ENCODE results near the gene PABPC1L.

PABPC1L gene

DNA sequence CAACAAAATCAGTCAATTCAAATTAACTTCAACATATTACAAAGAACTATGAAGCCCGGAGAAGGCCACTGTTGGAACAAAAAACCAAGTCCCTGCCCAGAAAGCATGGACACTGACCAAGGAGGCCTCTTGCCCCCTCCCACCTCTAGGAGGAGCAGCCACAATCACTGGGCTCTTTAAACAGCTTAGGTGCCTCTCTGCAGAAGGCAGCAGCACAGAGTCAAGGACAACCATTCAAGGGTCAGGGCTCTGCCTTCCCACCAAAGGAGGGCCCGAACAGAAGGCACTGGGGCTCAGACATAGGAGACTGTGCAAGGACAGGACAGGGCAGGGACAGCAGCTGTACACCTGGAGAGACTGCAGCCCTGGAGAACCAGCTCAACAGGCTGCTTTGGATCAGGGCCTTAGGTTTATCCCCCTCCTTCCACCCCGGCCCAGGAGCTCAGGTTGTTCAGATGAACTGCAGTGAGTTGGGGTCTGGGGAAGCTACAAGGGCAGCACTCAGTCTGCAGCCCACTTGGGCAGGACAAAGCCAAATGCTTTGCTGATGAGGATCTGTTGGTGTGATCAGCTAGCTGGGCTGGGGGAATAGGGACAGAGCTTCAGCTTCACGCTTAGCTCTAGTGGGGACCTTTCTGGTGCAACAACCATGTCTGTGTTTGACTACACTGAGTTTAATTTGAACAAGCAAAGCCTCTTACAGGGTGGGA, 32.6 kb downstream of the PABPC1L start:
- no peak for DNase-seq (ENCODE audit: low read depth, low spot score)

GRCh38 chr20:44943828-44944227, 34.0 kb downstream of the PABPC1L start:
- no peak for DNase-seq (ENCODE audit: low read depth, low spot score)

DNA sequence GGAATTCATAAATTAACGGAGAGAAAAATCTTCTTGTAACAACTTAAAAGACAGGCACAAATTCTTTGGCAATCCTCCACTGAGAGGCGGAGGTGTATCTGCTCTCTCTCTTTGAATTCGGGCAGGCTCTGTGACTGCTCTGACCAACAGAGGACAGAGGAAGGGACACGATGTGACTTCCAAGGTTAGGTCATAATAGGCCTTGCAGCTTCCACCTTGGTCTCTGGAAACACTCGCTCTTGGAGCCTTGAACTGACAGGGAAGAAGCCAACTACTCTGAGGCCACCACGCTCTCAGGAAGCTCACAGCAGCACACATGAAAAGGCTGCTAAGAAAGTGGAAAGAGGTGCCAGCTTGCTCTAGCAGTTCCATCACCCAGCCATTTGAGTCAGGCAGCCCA, 35.4 kb downstream of the PABPC1L start:
- no peak for DNase-seq (ENCODE audit: low read depth, low spot score)

DNA sequence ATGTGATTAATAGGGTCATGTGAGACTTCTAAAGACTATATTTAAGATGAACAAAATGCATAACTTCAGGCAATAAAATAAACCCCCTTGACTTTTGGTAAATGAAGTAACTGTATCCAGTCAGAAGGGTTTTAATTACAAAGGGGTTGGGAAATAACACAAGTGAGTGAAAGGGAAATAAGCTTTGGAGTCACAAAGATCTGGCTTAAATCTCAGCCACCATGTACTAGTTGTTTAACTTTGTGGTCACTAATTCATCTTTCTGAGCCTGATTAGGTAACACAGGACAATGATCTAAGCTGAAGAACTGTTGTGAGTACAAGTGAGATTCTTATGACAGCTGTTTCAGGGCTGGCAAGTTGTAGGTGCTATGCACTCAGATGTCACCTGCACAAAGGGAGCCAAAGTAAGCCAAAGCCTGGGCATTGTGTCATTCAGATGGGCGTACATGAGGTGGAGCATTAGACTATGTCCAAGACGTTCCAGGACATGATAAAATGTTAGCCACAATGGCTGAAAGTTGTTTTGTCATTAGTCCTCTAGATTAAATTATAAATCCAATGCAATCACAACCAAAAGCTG, 36.5 kb downstream of the PABPC1L start:
- no peak for DNase-seq (ENCODE audit: low read depth, low spot score)

- no peak for DNase-seq (ENCODE audit: low read depth, low spot score)
These were observed 38.2 kb downstream of the PABPC1L start for GRCh38 chr20:44948107-44948506.

- DNase-seq (ENCODE audit: low read depth, low spot score): no peak
These were observed 38.7 kb downstream of the PABPC1L start for GRCh38 chr20:44948513-44948912.

GRCh38 chr20:44950368-44950767, 40.5 kb downstream of the PABPC1L start:
- no peak for DNase-seq (ENCODE audit: low read depth, low spot score)

DNA sequence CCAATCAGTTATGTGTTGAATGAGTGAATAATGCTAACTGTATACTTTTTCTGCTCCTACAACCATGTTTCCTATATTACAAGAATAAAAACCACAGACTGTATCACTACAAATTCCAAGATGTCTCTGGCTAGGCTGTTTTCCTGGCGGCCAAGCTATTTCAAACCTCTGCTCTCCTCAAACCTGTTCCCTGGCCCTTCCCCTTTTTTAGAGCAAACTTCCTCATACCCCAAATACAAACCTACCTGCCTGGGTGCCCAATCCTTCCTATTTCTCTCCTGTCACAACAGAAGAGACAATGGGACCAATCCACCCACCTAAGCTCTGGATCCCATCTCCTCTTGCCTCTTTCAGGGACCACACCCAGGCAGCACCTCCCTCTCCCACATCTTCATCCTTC, 42.9 kb downstream of the PABPC1L start:
- DNase-seq (ENCODE audit: low read depth, low spot score): no peak

- no peak for DNase-seq (ENCODE audit: low read depth, low spot score)
These were observed 44.4 kb downstream of the PABPC1L start for GRCh38 chr20:44954211-44954610.

DNA sequence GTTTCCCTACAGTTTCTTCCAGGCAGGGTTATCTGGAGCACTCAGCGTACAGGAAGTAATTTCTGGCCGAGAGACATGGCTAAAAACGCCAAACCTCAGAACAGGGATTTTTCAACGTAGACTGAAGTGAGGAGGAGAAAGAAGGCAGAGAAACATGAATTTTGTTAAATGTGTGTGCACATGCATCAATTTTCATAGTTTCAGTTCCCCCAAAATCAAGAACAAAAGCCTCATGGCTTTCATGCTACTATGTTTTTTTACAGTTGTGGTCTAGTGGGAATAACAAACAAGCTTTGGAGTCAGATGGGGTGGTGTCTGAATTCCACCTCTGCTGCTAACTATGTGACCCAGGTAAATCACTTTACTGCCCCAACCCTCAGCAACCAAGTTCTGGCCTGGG, 45.4 kb downstream of the PABPC1L start:
- no peak for DNase-seq (ENCODE audit: low read depth, low spot score)

DNA sequence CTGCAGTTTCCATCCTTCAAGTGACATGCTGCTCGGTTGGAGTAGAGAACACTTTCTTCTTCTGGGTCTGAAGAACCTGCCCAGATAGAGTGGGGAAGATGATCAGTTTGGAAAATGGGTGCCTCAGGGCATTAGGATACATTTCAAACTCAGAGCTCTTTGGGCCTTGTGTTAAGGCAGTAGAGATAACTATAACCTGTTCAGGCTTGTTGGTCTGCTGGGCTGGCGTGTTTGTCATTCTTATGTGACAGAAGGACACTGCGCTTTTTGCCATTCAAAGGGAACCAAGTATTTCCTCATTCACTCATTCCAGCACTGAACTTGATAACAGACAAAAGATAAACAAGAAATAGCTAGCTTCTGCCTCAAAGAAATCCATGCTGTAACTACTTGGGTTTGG, 46.5 kb downstream of the PABPC1L start:
- DNase-seq (ENCODE audit: low read depth, low spot score): no peak

GRCh38 chr20:44958276-44958675, 48.4 kb downstream of the PABPC1L start:
- no peak for DNase-seq (ENCODE audit: low read depth, low spot score)

GRCh38 chr20:44959082-44959637, 49.3 kb downstream of the PABPC1L start:
- peak; percentile 62 for DNase-seq (ENCODE audit: low read depth, low spot score)

DNA sequence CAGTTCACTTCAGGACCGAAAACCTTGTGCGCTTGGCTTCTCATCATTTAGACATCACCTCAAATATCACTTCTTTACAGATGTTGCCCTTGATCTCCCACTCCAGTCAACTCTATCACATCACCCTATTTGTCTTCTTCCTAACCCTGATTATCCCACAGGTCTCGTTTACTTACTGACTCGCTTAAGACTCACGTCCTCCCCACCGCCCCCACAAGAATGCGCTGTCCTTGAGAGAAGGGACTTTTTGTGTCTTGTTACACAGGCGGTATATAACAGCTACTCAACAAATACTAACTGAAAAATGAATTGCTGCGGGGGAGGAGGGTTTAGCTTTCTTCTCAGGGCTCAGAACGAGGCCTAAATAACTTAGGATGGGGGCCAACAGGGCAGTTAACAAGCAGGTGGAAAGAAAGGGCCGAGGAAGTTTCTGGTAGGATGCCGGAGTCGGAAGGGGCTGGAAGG, 49.8 kb downstream of the PABPC1L start:
- DNase-seq (ENCODE audit: low read depth, low spot score): no peak

- DNase-seq (ENCODE audit: low read depth, low spot score): peak; percentile 95
These were observed 50.4 kb downstream of the PABPC1L start, which contains the start of gene TOMM34 for GRCh38 chr20:44960103-44960852. Gene TOMM34, minus strand, starts transcription at chr20:44960397. Its CDS starts 64 bp downstream, at chr20:44960333.

DNA sequence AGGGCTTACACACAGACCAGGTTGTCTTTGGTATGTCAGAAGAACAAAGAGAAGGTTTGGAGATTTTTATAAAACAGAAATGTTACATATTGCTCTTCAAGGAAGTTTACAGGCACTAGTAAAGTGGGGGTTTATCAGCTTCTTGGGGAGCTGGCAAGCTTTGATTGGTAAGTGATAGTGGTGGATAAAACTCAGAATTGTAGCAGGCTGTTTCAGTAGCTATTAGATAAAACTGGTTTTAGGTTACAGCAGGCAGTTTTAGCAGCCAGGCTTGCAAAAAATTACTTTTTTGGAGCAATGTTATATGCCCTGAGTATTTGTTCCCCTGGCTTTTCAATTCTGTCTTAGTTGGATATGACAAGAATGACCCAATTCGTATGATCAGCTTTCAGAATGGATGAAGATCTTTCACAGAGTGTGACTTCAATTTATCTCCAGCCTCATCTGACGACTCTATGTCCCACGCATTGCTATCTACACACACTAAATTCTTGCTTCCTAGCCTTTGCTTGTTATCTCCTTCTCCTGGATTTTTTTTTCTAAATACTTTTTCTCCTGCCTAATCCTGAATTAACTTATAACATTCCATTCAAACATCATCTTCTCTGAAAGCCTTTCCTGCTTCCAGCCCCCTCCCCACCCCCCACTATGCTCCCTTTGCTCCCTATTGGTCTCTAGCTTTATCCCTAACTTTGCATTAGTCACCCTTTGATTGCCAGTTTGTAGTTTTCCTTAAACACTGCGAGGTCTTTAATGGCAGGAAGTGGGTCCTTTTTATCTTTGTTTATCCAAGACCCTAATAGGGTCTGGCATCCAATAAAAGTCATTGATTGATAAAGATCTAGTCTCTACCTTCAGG, 51.4 kb downstream of the PABPC1L start:
- no peak for DNase-seq (ENCODE audit: low read depth, low spot score)

DNA sequence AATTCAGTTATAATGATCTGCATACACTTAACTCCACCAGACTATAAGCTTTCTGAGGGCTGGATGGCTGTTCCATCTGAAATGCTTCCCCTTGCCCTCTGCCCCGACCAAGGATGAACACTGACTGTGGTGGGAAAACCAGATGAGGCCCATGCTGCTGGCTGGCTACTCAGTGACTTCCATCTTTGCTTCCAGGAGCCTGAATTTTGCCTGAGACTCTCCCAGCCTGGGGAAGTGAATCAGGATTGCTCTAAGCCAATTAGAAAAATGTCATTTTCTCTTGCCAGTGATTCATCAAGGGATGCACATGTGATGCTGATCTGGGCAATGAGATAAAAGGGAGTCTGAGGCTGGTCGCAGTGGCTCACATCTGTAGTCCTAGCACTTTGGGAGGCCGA, 52.0 kb downstream of the PABPC1L start:
- peak; percentile 19 for DNase-seq (ENCODE audit: low read depth, low spot score)

GRCh38 chr20:44962483-44962882, 52.6 kb downstream of the PABPC1L start:
- DNase-seq (ENCODE audit: low read depth, low spot score): no peak

GRCh38 chr20:44963325-44964215, 53.7 kb downstream of the PABPC1L start:
- DNase-seq (ENCODE audit: low read depth, low spot score): no peak

DNA sequence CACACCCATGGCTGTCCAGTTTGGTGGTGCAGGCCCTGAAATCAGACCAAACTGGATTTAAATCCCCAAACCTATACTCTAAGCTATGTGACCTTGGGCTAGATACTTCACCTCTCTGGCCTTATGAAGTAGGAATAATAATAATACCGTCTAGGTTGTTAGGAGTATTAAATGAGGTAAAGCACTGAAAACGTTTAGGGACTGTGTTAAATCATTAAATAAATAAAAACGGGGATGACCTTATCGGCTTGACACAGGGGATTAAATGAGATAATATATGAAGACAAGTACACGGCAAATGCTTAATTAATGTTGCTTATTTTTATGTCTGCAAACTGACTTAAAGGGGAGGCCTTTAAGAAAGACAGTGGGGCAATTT, 55.8 kb downstream of the PABPC1L start:
- no peak for DNase-seq (ENCODE audit: low read depth, low spot score)
